ENCODE measurements around the gene IDI2.
"Not testable (repeated sequence)": the region's sequence is repeated elsewhere in the genome, so short reads cannot be mapped to it uniquely, and the experiment has no call there.

IDI2 gene

DNA sequence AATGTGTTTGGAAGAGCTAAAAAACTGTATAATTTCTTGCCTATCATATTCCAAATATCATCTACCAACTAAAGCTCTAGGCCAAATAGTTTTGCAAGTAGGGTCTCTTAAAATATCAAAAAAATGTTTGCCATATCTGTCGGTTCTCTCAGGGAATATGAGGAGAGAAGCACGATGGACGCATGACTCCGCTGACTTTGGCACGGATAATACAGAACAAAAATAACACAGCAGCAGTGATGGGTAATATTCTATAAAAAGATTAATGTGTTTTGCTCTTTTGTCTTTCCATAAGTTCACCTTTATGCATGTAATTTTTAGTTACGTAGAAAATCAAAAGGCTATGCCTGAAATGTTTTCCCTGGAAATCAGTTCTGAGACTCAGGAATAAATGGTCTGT lies 919 bp upstream of the IDI2 start:
- H3K4me3 ChIP-seq (ENCODE audit: low read depth in 1 of 2, low read length in 2 of 2) = no peak overlapping the region
- no peaks in the 10 kb centered on the region for H3K36me3 ChIP-seq (ENCODE audit: control insufficient read depth in 1 of 2, insufficient read depth in 2 of 2, low read length in 2 of 2)
- no peaks in the 10 kb centered on the region for H3K9me3 ChIP-seq (ENCODE audit: control insufficient read depth in 1 of 2, low read length in 2 of 2)
- H3K27ac ChIP-seq (ENCODE audit: low read length) = no peak overlapping the region
- no peaks in the 10 kb centered on the region for H3K4me1 ChIP-seq (ENCODE audit: control insufficient read depth in 1 of 2, insufficient read depth in 2 of 2, low read length in 2 of 2)
- no peaks in the 10 kb centered on the region for H3K27me3 ChIP-seq (ENCODE audit: low read depth, low read length)

DNA sequence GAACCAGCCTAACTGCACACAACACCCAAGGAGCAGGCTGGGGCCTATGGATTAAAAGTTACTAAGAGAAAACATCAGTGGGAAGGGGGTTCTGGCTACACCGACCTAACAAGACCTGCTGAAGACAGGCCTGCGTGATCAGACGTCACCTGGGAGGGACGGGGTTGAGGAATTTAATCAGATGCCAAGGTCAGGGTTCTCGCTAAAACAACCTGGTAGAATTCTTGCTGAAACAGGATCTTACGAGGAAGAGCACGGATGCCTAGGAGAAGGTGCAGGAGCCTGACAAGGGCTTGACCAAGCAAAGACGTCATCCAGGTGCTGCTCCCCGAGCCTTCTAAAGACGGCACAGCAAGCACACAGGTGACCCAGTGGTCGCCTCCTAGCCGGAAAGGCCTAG lies 1.6 kb downstream of the IDI2 start:
- Histone ChIP-seq H3K9me3 (ENCODE audit: control insufficient read depth in 1 of 2, low read length in 2 of 2) (no peaks in the 10 kb centered on the region), H3K4me1 (ENCODE audit: control insufficient read depth in 1 of 2, insufficient read depth in 2 of 2, low read length in 2 of 2) (no peaks in the 10 kb centered on the region), H3K27ac (ENCODE audit: low read length) (no peak overlapping the region), H3K4me3 (ENCODE audit: low read depth in 1 of 2, low read length in 2 of 2) (no peak overlapping the region), H3K36me3 (ENCODE audit: control insufficient read depth in 1 of 2, insufficient read depth in 2 of 2, low read length in 2 of 2) (peaks cover 6 to 16% of the 10 kb centered on the region in 2 donors), H3K27me3 (ENCODE audit: low read depth, low read length) (no peaks in the 10 kb centered on the region)

DNA sequence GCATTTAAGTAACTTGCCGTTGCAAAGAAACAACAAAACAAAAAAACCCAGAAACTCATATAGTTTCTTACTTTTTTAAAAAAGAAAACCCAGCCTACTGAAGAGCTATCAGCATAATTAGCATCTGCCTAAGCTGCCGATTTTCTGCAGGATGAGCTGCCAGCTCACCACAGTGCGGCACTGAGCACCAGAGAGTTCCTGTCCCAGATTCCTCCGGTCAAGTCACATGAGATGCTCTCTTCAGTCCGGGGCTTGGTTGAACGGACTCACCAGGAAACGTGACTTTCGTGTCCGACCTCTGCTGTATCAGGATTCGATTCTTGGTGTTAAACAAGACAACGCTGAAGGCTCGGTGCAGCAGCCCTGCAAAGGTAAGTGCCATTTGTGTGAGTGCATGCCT lies 3.2 kb downstream of the IDI2 start:
- Histone ChIP-seq H3K27ac (ENCODE audit: low read length) (no peak overlapping the region), H3K4me3 (ENCODE audit: low read depth in 1 of 2, low read length in 2 of 2) (no peak overlapping the region), H3K27me3 (ENCODE audit: low read depth, low read length) (no peaks in the 10 kb centered on the region), H3K9me3 (ENCODE audit: control insufficient read depth in 1 of 2, low read length in 2 of 2) (no peaks in the 10 kb centered on the region), H3K36me3 (ENCODE audit: control insufficient read depth in 1 of 2, insufficient read depth in 2 of 2, low read length in 2 of 2) (peaks cover 15 to 28% of the 10 kb centered on the region in 2 donors), H3K4me1 (ENCODE audit: control insufficient read depth in 1 of 2, insufficient read depth in 2 of 2, low read length in 2 of 2) (no peaks in the 10 kb centered on the region)

DNA sequence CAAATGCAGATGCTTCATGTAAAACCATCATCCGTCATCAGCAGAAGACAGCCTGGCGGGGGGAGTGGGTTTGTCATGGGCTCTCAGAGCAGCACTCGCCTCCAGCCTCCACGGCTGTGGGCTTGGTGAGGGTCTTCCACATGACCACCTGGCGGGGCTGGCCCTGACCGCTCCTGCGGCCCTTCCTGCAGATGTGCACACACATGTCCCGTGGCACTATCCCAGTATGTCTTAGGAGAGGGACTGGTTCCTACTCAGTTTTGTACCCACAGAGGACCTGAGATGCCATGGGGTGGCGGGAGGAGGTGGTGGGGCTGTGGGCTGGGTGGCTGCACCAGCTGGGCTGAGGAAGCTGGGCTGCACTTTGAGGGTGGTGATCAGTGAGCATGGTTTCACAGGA lies 4.7 kb downstream of the IDI2 start:
- no peak overlapping the region for H3K4me3 ChIP-seq (ENCODE audit: low read depth in 1 of 2, low read length in 2 of 2)
- H3K4me1 ChIP-seq (ENCODE audit: control insufficient read depth in 1 of 2, insufficient read depth in 2 of 2, low read length in 2 of 2) = no peaks in the 10 kb centered on the region
- no peaks in the 10 kb centered on the region for H3K27me3 ChIP-seq (ENCODE audit: low read depth, low read length)
- H3K27ac ChIP-seq (ENCODE audit: low read length) = no peak overlapping the region
- H3K9me3 ChIP-seq (ENCODE audit: control insufficient read depth in 1 of 2, low read length in 2 of 2) = no peaks in the 10 kb centered on the region
- H3K36me3 ChIP-seq (ENCODE audit: control insufficient read depth in 1 of 2, insufficient read depth in 2 of 2, low read length in 2 of 2) = peaks cover 30 to 41% of the 10 kb centered on the region in 2 donors

DNA sequence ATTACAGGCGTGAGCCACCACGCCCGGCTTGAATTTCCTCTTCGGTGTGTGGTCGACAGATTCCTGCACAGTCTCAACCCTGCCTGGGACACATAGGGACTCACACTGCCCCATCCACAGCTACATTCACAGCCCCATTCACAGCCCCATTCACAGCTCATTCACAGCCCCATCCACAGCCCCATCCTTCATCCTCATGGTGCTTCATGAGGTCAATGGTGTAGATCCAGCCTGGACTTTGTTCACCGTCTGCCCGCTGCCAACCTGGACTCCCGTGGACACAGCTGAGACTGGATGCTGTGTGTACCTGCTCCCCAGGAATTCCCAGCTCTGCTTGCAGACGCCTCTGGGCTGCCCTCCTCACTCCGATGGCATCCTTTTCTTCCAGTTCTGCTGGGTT lies 5.2 kb downstream of the IDI2 start:
- Histone ChIP-seq H3K27ac (ENCODE audit: low read length) (no peak overlapping the region), H3K9me3 (ENCODE audit: control insufficient read depth in 1 of 2, low read length in 2 of 2) (no peaks in the 10 kb centered on the region), H3K27me3 (ENCODE audit: low read depth, low read length) (no peaks in the 10 kb centered on the region), H3K4me1 (ENCODE audit: control insufficient read depth in 1 of 2, insufficient read depth in 2 of 2, low read length in 2 of 2) (no peaks in the 10 kb centered on the region), H3K36me3 (ENCODE audit: control insufficient read depth in 1 of 2, insufficient read depth in 2 of 2, low read length in 2 of 2) (peaks cover 34 to 46% of the 10 kb centered on the region in 2 donors), H3K4me3 (ENCODE audit: low read depth in 1 of 2, low read length in 2 of 2) (no peak overlapping the region)

DNA sequence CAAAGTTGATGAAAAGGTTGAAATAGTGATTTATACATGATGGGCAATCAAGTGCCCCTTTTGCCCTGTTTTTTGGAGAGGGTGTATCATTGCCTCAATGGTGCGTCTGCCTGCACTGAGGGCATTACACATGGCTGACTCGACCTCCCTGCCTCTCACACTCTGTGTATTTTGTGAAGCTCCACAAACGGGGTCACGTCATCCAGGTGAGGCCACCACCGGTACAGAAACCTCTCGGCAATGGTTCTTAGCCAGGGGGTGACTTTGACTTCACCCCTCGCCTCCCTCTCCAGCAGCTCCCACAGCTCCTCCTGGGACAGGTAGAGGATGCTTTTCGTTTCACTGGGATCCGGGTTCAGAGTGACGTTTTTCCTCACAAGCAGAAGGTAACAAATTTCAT lies 6.3 kb downstream of the IDI2 start:
- Histone ChIP-seq H3K27me3 (ENCODE audit: low read depth, low read length) (no peaks in the 10 kb centered on the region), H3K4me3 (ENCODE audit: low read depth in 1 of 2, low read length in 2 of 2) (no peak overlapping the region), H3K27ac (ENCODE audit: low read length) (no peak overlapping the region), H3K36me3 (ENCODE audit: control insufficient read depth in 1 of 2, insufficient read depth in 2 of 2, low read length in 2 of 2) (peaks cover 38 to 54% of the 10 kb centered on the region in 2 donors), H3K9me3 (ENCODE audit: control insufficient read depth in 1 of 2, low read length in 2 of 2) (no peaks in the 10 kb centered on the region), H3K4me1 (ENCODE audit: control insufficient read depth in 1 of 2, insufficient read depth in 2 of 2, low read length in 2 of 2) (no peaks in the 10 kb centered on the region)

DNA sequence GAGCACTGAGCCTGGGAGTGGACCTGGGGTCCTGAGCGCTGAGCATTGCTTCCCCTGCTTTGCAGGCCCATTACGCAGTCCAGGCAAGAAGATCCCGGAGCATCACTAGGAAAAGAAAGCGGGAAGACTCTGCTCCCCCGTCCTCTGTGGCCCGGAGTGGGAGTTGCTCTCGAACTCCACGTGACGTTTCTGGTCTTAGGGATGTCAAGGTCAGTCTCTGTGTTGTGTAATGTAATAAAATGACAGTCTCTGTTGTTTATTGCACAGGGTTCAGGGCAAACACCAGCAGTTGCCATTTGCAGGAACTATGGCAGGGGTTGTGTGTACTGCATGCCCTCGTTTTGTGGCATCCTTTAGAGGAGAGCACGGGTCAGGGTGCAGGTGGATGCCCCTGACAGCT lies 10.0 kb downstream of the IDI2 start:
- H3K9me3 ChIP-seq (ENCODE audit: control insufficient read depth in 1 of 2, low read length in 2 of 2) = no peaks in the 10 kb centered on the region
- H3K27me3 ChIP-seq (ENCODE audit: low read depth, low read length) = no peaks in the 10 kb centered on the region
- H3K4me1 ChIP-seq (ENCODE audit: control insufficient read depth in 1 of 2, insufficient read depth in 2 of 2, low read length in 2 of 2) = no peaks in the 10 kb centered on the region
- peaks cover 62 to 83% of the 10 kb centered on the region in 2 donors for H3K36me3 ChIP-seq (ENCODE audit: control insufficient read depth in 1 of 2, insufficient read depth in 2 of 2, low read length in 2 of 2)
- H3K4me3 ChIP-seq (ENCODE audit: low read depth in 1 of 2, low read length in 2 of 2) = no peak overlapping the region
- H3K27ac ChIP-seq (ENCODE audit: low read length) = no peak overlapping the region

DNA sequence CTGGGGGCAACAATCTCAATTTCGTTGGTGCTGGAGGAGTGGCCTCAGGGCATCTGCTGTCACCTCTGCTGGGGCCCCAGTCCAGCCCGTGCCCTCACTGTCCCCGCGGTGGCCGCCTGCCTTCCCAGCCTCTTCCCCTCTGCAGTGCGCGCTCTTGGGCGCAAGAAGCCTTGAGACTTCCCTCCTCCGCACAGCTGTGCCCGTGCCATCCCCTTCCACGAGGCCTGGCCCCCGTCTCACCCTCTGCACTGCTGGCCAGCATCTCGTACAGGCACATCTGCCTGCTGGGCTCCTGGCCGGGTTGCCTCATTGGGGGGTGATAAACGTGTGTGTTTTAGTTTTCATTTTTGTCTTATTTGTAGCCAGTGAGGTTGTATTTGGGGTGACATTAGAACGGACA lies 14.0 kb downstream of the IDI2 start:
- H3K4me1 ChIP-seq (ENCODE audit: control insufficient read depth in 1 of 2, insufficient read depth in 2 of 2, low read length in 2 of 2) = no peaks in the 10 kb centered on the region
- peaks cover 74 to 92% of the 10 kb centered on the region in 2 donors for H3K36me3 ChIP-seq (ENCODE audit: control insufficient read depth in 1 of 2, insufficient read depth in 2 of 2, low read length in 2 of 2)

DNA sequence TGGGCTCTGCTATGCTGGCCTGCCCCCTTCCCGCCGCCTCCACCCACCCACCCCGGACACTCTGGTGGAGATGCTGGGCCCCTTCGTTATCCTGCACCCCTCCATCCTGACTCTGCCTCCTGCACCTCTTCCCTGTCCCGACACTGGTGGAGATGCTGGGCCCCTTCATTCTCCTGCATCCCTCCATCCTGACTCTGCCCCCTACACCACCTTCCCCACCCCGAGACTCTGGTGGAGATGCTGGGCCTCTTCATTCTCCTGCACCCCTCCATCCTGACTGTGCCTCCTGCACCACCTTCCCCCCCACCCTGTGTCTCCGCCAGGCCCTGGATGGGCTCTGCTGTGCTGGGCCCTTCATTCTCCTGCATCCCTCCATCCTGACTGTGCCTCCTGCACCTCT lies 15.0 kb downstream of the IDI2 start:
- Histone ChIP-seq H3K9me3 (ENCODE audit: control insufficient read depth in 1 of 2, low read length in 2 of 2) (no peaks in the 10 kb centered on the region), H3K36me3 (ENCODE audit: control insufficient read depth in 1 of 2, insufficient read depth in 2 of 2, low read length in 2 of 2) (peaks cover 73 to 92% of the 10 kb centered on the region in 2 donors), H3K27ac (ENCODE audit: low read length) (no peak overlapping the region), H3K4me1 (ENCODE audit: control insufficient read depth in 1 of 2, insufficient read depth in 2 of 2, low read length in 2 of 2) (no peaks in the 10 kb centered on the region), H3K27me3 (ENCODE audit: low read depth, low read length) (no peaks in the 10 kb centered on the region), H3K4me3 (ENCODE audit: low read depth in 1 of 2, low read length in 2 of 2) (no peak overlapping the region)

More for the DNA sequence above, 14.0 kb downstream of the IDI2 start:
- no peaks in the 10 kb centered on the region for H3K9me3 ChIP-seq (ENCODE audit: control insufficient read depth in 1 of 2, low read length in 2 of 2)
- no peak overlapping the region for H3K27ac ChIP-seq (ENCODE audit: low read length)
- H3K4me3 ChIP-seq (ENCODE audit: low read depth in 1 of 2, low read length in 2 of 2) = no peak overlapping the region
- no peaks in the 10 kb centered on the region for H3K27me3 ChIP-seq (ENCODE audit: low read depth, low read length)

DNA sequence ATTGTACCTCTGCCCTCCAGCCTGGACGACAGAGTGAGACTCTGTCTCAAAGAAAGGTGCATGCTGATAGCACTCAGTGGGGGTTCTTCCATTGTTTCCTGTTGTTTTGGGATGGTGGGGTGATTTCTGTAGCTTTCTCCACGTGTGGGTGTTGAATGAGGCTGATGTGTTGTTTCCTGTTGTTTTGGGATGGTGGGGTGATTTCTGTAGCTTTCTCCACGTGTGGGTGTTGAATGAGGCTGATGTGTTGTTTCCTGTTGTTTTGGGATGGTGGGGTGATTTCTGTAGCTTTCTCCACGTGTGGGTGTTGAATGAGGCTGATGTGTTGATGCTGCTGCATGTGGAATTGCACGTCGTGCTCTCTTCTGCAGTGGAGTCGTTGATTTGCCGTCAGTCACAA lies 15.7 kb downstream of the IDI2 start:
- not testable (repeated sequence) for H3K27ac ChIP-seq (ENCODE audit: low read length); H3K4me1 ChIP-seq (ENCODE audit: control insufficient read depth in 1 of 2, insufficient read depth in 2 of 2, low read length in 2 of 2); H3K9me3 ChIP-seq (ENCODE audit: control insufficient read depth in 1 of 2, low read length in 2 of 2); H3K27me3 ChIP-seq (ENCODE audit: low read depth, low read length); H3K4me3 ChIP-seq (ENCODE audit: low read depth in 1 of 2, low read length in 2 of 2)
- peaks cover 76 to 92% of the 10 kb centered on the region in 2 donors for H3K36me3 ChIP-seq (ENCODE audit: control insufficient read depth in 1 of 2, insufficient read depth in 2 of 2, low read length in 2 of 2)

DNA sequence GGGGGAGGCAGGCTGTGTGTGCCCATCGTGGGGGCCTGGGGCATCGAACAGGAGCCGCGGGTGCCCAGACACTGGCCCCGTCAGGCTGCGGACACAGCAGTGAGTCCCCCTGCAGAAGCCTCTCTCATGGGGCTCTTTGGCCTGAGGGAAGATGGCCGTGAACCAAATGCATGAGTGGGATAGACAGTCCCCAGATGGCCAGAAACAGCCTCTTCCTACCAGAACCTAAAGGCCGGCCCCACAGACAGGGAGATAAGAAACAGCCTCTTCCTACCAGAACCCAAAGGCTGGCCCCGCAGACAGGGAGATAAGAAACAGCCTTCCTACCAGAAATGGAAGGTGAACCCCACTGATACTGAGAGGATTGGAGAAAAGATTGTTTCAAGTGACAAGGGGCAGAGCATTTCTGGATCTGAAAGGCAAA lies 16.6 kb downstream of the IDI2 start:
- Histone ChIP-seq H3K9me3 (ENCODE audit: control insufficient read depth in 1 of 2, low read length in 2 of 2) (no peaks in the 10 kb centered on the region), H3K4me3 (ENCODE audit: low read depth in 1 of 2, low read length in 2 of 2) (no peak overlapping the region)

DNA sequence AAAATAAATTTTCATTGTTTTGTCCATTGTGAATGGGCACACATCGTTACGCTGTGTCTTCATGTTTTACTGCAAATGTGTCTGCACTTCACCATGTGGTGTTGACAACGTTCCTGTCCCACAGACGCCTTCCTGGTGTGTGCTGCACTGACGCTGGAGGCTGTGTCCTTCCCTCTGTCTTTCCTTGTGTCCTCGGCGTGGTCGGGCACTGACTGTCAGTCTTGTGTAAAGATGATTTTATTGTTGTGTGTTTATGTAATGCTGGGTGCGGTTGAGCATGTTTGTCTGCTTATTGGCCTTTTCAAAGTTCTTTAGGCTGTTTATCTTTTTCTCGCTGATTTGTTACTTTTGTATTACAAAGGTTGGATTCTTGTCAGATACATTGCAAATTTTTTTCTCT lies 18.1 kb downstream of the IDI2 start:
- Histone ChIP-seq H3K27ac (ENCODE audit: low read length) (no peak overlapping the region), H3K36me3 (ENCODE audit: control insufficient read depth in 1 of 2, insufficient read depth in 2 of 2, low read length in 2 of 2) (peaks cover 89 to 100% of the 10 kb centered on the region in 2 donors)

More for the DNA sequence above, 16.6 kb downstream of the IDI2 start:
- H3K27me3 ChIP-seq (ENCODE audit: low read depth, low read length) = no peaks in the 10 kb centered on the region
- no peak overlapping the region for H3K27ac ChIP-seq (ENCODE audit: low read length)
- H3K36me3 ChIP-seq (ENCODE audit: control insufficient read depth in 1 of 2, insufficient read depth in 2 of 2, low read length in 2 of 2) = peaks cover 80 to 95% of the 10 kb centered on the region in 2 donors
- no peaks in the 10 kb centered on the region for H3K4me1 ChIP-seq (ENCODE audit: control insufficient read depth in 1 of 2, insufficient read depth in 2 of 2, low read length in 2 of 2)

More for the DNA sequence above, 18.1 kb downstream of the IDI2 start:
- H3K4me1 ChIP-seq (ENCODE audit: control insufficient read depth in 1 of 2, insufficient read depth in 2 of 2, low read length in 2 of 2) = no peaks in the 10 kb centered on the region
- peaks cover 0 to 4% of the 10 kb centered on the region in 2 donors for H3K9me3 ChIP-seq (ENCODE audit: control insufficient read depth in 1 of 2, low read length in 2 of 2)
- no peaks in the 10 kb centered on the region for H3K27me3 ChIP-seq (ENCODE audit: low read depth, low read length)
- H3K4me3 ChIP-seq (ENCODE audit: low read depth in 1 of 2, low read length in 2 of 2) = no peak overlapping the region

Measured in muscle layer of duodenum (tissue), 2 donors.